Activated CD8-positive, alpha-beta T cell treated with anti-CD3 and anti-CD28 coated beads, Interleukin-2, amount 10 ng/mL, durations not matched to agents 7 days and 5 days (primary cell): ENCODE results near the gene FIGNL1. TPM values are rescaled to one million over a fixed set of nuclear protein-coding genes. Genes with fewer than 3 reads are reported as not detected.

Experiments
- ATAC-seq: fragments of 150-1000 bp; cut with Tn5 transposase; one replicate; pipeline ENCODE4 v1.10.0; 2021; ENCODE audit warnings: moderate library complexity
- CTCF ChIA-PET: fragments of 350-600 bp; sonication (Branson Sonifier 250); formaldehyde crosslinking; loops from one replicate; lab custom pipeline; 2021; ENCODE audit warnings: antibody characterized with exemption; lab: Charles Lee
- POLR2A ChIA-PET: fragments of 350-600 bp; sonication (Branson Sonifier 250); formaldehyde crosslinking; loops from one replicate; lab custom pipeline; 2021; ENCODE audit warnings: antibody characterized with exemption; lab: Charles Lee
- DNase-seq: peaks from one replicate; pipeline ENCODE4 v3.0.0-alpha.2; 2020
- H3K27ac Mint-ChIP-seq: one replicate; pipeline ENCODE4 v1.8.0; 2021; ENCODE audit warnings: mild to moderate bottlenecking, mixed read lengths
- H3K27me3 Mint-ChIP-seq: one replicate; pipeline ENCODE4 v1.8.0; 2021; ENCODE audit warnings: low read depth, mixed read lengths
- H3K36me3 Mint-ChIP-seq: one replicate; pipeline ENCODE4 v1.8.0; 2021; ENCODE audit warnings: low read depth, mixed read lengths
- H3K4me1 Mint-ChIP-seq: one replicate; pipeline ENCODE4 v1.8.0; 2021; ENCODE audit warnings: low read depth, mixed read lengths
- H3K4me3 Mint-ChIP-seq: one replicate; pipeline ENCODE4 v1.8.0; 2021; ENCODE audit warnings: mild to moderate bottlenecking, mixed read lengths
- H3K9me3 Mint-ChIP-seq: one replicate; pipeline ENCODE4 v1.8.0; 2022; ENCODE audit warnings: mixed read lengths; ENCODE audit not compliant: insufficient read depth
- total RNA-seq, 2 experiments: library from RNA; stranded (reverse); gene quantifications; one replicate each; pipeline ENCODE4 v1.2.3, GENCODE V29; 2021

Gene FIGNL1
- 10 to 100 TPM; 40.7 to 41.0 TPM for total RNA-seq

DNA sequence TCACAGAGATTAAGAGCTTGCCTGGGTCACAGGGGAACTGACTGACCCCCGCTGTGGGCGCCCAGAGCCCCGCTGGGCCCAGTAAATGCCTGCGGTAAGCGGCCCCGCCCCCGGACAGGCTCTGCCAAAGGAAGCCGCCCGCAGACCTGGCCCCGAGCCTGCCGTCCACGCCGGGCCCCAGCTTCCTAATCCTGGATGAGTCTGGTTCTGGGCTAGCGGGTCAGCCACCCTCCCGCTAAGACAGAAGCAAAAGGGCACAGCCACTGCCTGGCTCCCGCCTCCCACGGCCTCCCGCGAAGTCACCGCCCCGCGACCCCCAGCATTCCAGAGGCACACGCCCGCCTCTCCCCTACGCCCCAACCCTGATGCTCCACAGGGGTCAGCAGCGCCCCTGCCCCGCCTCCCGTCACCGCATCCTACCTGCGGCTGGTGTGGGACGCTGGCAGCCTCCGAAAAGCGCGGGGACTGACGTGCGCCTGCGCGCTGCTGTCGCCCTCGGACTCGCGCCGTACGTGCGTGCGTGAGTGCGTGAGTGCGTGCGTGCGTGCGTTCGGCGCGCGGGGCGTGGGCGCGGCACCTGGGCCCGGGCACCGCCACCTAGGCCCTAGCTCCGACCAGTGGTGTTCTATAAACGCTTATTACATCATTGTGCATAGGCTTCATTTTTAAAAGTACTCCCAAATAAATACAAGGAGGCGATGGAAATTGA lies at the start of gene FIGNL1:
FIGNL1 (minus strand) TSS at position 470 of the 709 bp plus-strand sequence. CDS start 3,063 bp downstream, outside the sequence.
- peak; percentile 97 for ATAC-seq
- peaks cover 5% of the 10 kb centered on the region for H3K27me3 Mint-ChIP-seq

GRCh38 chr7:50499092-50499491 lies 48.9 kb upstream of the FIGNL1 start:
- CTCF ChIA-PET, result interaction anchor here (1.1 kb wide), 1 partner anchor 9 kb away, joined by 3 read pairs; no protein-coding TSS in a partner anchor
- no peaks in the 10 kb centered on the region for H3K9me3 Mint-ChIP-seq
- no peak for ATAC-seq

More for the DNA sequence above, at the start of gene FIGNL1:
- Mint-ChIP-seq H3K9me3 (no peaks in the 10 kb centered on the region), H3K36me3 (peaks cover 31% of the 10 kb centered on the region), H3K27ac (peak within 1 kb of the TSS; percentile 96), H3K4me3 (peak within 1 kb of the TSS; percentile 93), H3K4me1 (peaks cover 51% of the 10 kb centered on the region)
- peak; percentile 89 for DNase-seq
- ChIA-PET CTCF (interaction anchor here (1.0 to 1.8 kb wide), 7 partner anchors 13 to 358 kb away, joined by 3 to 6 read pairs (median 5); no protein-coding TSS in a partner anchor), POLR2A (interaction anchor here (0.7 to 1.4 kb wide), 2 partner anchors 10 to 29 kb away, joined by 3 read pairs; no protein-coding TSS in a partner anchor)

DNA sequence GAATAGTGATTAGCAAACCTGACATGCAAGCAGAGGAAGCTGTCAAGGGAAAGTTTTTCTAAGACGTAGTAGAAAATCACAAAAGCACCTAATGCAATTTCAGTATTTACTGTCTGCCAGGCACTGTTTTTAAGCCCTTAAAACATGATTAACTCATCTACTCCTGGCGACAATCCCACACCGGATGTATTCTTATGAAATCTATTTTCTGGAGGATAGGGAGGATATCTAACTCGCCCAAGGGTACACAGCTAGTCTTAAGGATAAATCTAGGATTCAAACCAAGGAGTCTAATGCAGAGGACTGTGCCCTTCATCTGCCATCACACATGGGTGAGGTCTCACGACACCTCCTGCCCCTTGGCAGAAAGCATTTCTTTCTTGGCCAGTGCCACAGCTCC lies 47.8 kb upstream of the FIGNL1 start:
- ATAC-seq (no peak), DNase-seq (no peak)
- CTCF ChIA-PET, result interaction anchor here (0.8 kb wide), 1 partner anchor 30 kb away, joined by 3 read pairs; no protein-coding TSS in a partner anchor
- peaks cover 26% of the 10 kb centered on the region for H3K27me3 Mint-ChIP-seq
- no peak overlapping the region for H3K27ac Mint-ChIP-seq
- no peaks in the 10 kb centered on the region for H3K9me3 Mint-ChIP-seq
- no peak overlapping the region for H3K4me3 Mint-ChIP-seq
- POLR2A ChIA-PET, result no interaction called here
- no peaks in the 10 kb centered on the region for H3K4me1 Mint-ChIP-seq
- H3K36me3 Mint-ChIP-seq, result no peaks in the 10 kb centered on the region

More at GRCh38 chr7:50499092-50499491, 48.9 kb upstream of the FIGNL1 start:
- H3K36me3 Mint-ChIP-seq, result no peaks in the 10 kb centered on the region
- H3K27ac Mint-ChIP-seq, result no peak overlapping the region
- no peaks in the 10 kb centered on the region for H3K4me1 Mint-ChIP-seq
- H3K27me3 Mint-ChIP-seq, result peaks cover 26% of the 10 kb centered on the region
- POLR2A ChIA-PET, result no interaction called here
- no peak overlapping the region for H3K4me3 Mint-ChIP-seq
- DNase-seq, result no peak

GRCh38 chr7:50497068-50497642 lies 47.0 kb upstream of the FIGNL1 start:
- Mint-ChIP-seq H3K27ac (no peak overlapping the region), H3K4me1 (no peaks in the 10 kb centered on the region), H3K4me3 (no peak overlapping the region), H3K36me3 (no peaks in the 10 kb centered on the region), H3K9me3 (no peaks in the 10 kb centered on the region), H3K27me3 (peaks cover 26% of the 10 kb centered on the region)
- DNase-seq, result no peak
- POLR2A ChIA-PET, result interaction anchor here (1.3 kb wide), 1 partner anchor 11 kb away, joined by 3 read pairs; no protein-coding TSS in a partner anchor
- CTCF ChIA-PET, result interaction anchor here (0.8 to 1.1 kb wide), 2 partner anchors 30 to 31 kb away, joined by 3 read pairs; no protein-coding TSS in a partner anchor
- ATAC-seq, result no peak

DNA sequence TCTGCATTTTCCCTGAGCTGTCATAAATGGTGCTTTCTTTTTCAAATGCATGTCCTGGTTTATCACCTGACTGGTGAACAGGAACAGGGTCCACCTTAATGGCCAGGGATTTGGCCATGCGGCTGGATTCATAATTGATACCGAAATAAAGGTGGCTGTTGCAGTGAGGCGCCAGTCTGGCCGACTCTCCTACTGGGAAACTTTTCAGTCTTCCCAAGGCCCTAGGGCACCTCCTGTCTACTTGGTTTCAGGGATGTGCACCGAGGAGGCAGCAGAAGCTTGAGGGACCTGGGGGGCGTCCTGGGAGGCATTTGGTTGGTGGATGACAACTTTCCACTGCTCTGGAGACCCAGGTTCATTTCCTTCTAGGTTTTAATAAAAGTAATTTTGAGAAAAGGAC lies 46.4 kb upstream of the FIGNL1 start:
- CTCF ChIA-PET, result interaction anchor here (1.1 kb wide), 1 partner anchor 31 kb away, joined by 3 read pairs; no protein-coding TSS in a partner anchor

GRCh38 chr7:50495746-50496145 lies 45.6 kb upstream of the FIGNL1 start:
- no peaks in the 10 kb centered on the region for H3K36me3 Mint-ChIP-seq
- H3K4me1 Mint-ChIP-seq, result no peaks in the 10 kb centered on the region
- ATAC-seq (no peak), DNase-seq (no peak)
- H3K27me3 Mint-ChIP-seq, result peaks cover 32% of the 10 kb centered on the region
- no peak overlapping the region for H3K4me3 Mint-ChIP-seq
- H3K27ac Mint-ChIP-seq, result no peak overlapping the region
- ChIA-PET POLR2A (interaction anchor here (1.3 kb wide), 1 partner anchor 13 kb away, joined by 3 read pairs; no protein-coding TSS in a partner anchor), CTCF (interaction anchor here (0.7 to 0.8 kb wide), 2 partner anchors 12 to 28 kb away, joined by 3 read pairs; no protein-coding TSS in a partner anchor)
- no peaks in the 10 kb centered on the region for H3K9me3 Mint-ChIP-seq

More for the DNA sequence above, 46.4 kb upstream of the FIGNL1 start:
- Mint-ChIP-seq H3K36me3 (no peaks in the 10 kb centered on the region), H3K4me3 (no peak overlapping the region), H3K27me3 (peaks cover 30% of the 10 kb centered on the region), H3K27ac (no peak overlapping the region), H3K9me3 (no peaks in the 10 kb centered on the region), H3K4me1 (no peaks in the 10 kb centered on the region)
- ATAC-seq, result no peak
- no peak for DNase-seq
- POLR2A ChIA-PET, result interaction anchor here (1.3 kb wide), 1 partner anchor 12 kb away, joined by 3 read pairs; no protein-coding TSS in a partner anchor

- Mint-ChIP-seq H3K4me3 (no peak overlapping the region), H3K36me3 (no peaks in the 10 kb centered on the region), H3K27me3 (peaks cover 23% of the 10 kb centered on the region), H3K4me1 (no peaks in the 10 kb centered on the region), H3K9me3 (no peaks in the 10 kb centered on the region), H3K27ac (no peak overlapping the region)
- peak; percentile 14 for DNase-seq
- ChIA-PET POLR2A (no interaction called here), CTCF (interaction anchor here (0.5 kb wide), 1 partner anchor 25 kb away, joined by 3 read pairs; no protein-coding TSS in a partner anchor)
- no peak for ATAC-seq
Observed at GRCh38 chr7:50492770-50493519, 42.8 kb upstream of the FIGNL1 start.

DNA sequence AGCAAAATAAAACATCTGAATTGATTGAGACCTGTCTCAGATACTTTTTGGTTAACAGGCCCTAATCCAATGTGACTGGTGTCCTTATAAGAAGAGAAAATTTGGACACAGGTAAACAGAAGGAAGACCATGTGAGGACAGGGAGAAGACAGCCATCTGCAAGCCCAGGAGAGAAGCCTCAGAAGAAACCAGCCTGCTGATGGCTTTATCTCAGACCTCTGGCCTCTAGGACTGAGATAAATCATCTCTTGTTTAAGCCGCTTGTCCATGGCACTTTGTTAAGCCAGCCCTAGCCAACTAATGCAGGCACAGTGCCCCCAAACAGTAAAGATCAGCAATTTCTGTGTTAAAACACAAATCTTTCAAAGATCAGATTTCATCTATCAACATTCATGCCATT lies 41.8 kb upstream of the FIGNL1 start:
- POLR2A ChIA-PET, result no interaction called here
- H3K36me3 Mint-ChIP-seq, result no peaks in the 10 kb centered on the region
- ATAC-seq, result no peak
- no peaks in the 10 kb centered on the region for H3K9me3 Mint-ChIP-seq
- peak; percentile 10 for DNase-seq
- peaks cover 14% of the 10 kb centered on the region for H3K27me3 Mint-ChIP-seq
- no peaks in the 10 kb centered on the region for H3K4me1 Mint-ChIP-seq
- CTCF ChIA-PET, result interaction anchor here (0.7 to 1.1 kb wide), 2 partner anchors 17 to 305 kb away, joined by 3 read pairs; no protein-coding TSS in a partner anchor
- no peak overlapping the region for H3K27ac Mint-ChIP-seq
- H3K4me3 Mint-ChIP-seq, result no peak overlapping the region

DNA sequence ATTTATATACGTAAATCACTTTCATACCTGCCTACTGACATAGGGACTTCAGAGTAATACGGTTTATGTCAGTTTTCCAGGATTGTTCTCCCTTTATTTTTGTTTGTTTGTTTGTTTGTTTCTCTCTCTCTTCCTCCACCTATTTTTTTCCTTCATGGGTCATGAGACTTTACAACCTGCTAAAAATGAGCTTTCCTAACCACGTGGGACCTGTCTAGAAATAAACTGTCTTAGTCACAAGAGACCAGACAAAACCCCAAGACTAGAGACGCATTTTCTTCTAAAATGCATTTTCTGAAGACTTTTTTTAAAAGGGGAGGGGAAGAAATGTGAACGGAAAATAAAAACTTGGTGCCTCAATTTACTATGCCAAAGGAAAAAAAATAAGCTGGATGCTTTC lies 41.1 kb upstream of the FIGNL1 start:
- H3K4me1 Mint-ChIP-seq, result no peaks in the 10 kb centered on the region
- DNase-seq (no peak), ATAC-seq (no peak)
- H3K27me3 Mint-ChIP-seq, result peaks cover 12% of the 10 kb centered on the region
- H3K27ac Mint-ChIP-seq, result no peak overlapping the region
- H3K4me3 Mint-ChIP-seq, result no peak overlapping the region
- CTCF ChIA-PET, result interaction anchor here (0.7 to 1.3 kb wide), 3 partner anchors 16 to 304 kb away, joined by 3 to 4 read pairs (median 3); no protein-coding TSS in a partner anchor
- POLR2A ChIA-PET, result no interaction called here
- no peaks in the 10 kb centered on the region for H3K36me3 Mint-ChIP-seq
- no peaks in the 10 kb centered on the region for H3K9me3 Mint-ChIP-seq

- no peak for ATAC-seq
- no peaks in the 10 kb centered on the region for H3K4me1 Mint-ChIP-seq
- no peak overlapping the region for H3K4me3 Mint-ChIP-seq
- no peak for DNase-seq
- H3K36me3 Mint-ChIP-seq, result no peaks in the 10 kb centered on the region
- no peaks in the 10 kb centered on the region for H3K9me3 Mint-ChIP-seq
- no peak overlapping the region for H3K27ac Mint-ChIP-seq
- ChIA-PET CTCF (no interaction called here), POLR2A (no interaction called here)
- H3K27me3 Mint-ChIP-seq, result peaks cover 16% of the 10 kb centered on the region
Observed at GRCh38 chr7:50488379-50488778, 38.2 kb upstream of the FIGNL1 start.

- CTCF ChIA-PET, result interaction anchor here (1.7 to 2.1 kb wide), 2 partner anchors 18 to 147 kb away, joined by 6 to 10 read pairs; no protein-coding TSS in a partner anchor
- Mint-ChIP-seq H3K9me3 (no peaks in the 10 kb centered on the region), H3K27me3 (peaks cover 17% of the 10 kb centered on the region), H3K4me1 (no peaks in the 10 kb centered on the region), H3K36me3 (no peaks in the 10 kb centered on the region), H3K4me3 (no peak overlapping the region), H3K27ac (no peak overlapping the region)
- DNase-seq (no peak), ATAC-seq (no peak)
- POLR2A ChIA-PET, result no interaction called here
Observed at GRCh38 chr7:50486512-50486911, 36.4 kb upstream of the FIGNL1 start.
